HepG2 (cell line): Measurements from ENCODE around the gene LUC7L. TPM values are rescaled to one million over a fixed set of nuclear protein-coding genes. Genes with fewer than 3 reads are reported as not detected.

ENCODE experiments used
- AHR ChIP-seq: IDR thresholded peaks from 2 replicates; pipeline ENCODE4 v1.6.1; 2018; ENCODE audit warnings: missing genetic modification reagents, missing compliant biosample characterization
- ATAD3A ChIP-seq: sonication (generic); formaldehyde crosslinking; IDR thresholded peaks from 2 replicates; pipeline ENCODE4 v1.4.0; 2020; ENCODE audit warnings: missing genetic modification reagents
- CENPX ChIP-seq: sonication (generic); formaldehyde crosslinking; IDR thresholded peaks from 2 replicates; pipeline ENCODE4 v1.9.0; 2021; ENCODE audit warnings: mild to moderate bottlenecking, missing genetic modification reagents, moderate library complexity
- HMG20A ChIP-seq: IDR thresholded peaks from 2 replicates; pipeline ENCODE4 v1.6.1; 2016; ENCODE audit warnings: borderline replicate concordance
- MAFF ChIP-seq: IDR thresholded peaks from 2 replicates; pipeline ENCODE4 v1.6.1; 2011; ENCODE audit warnings: low read depth, low read length, improper control_type of control experiment
- NFATC3 ChIP-seq: sonication (generic); formaldehyde crosslinking; IDR thresholded peaks from 2 replicates; pipeline ENCODE4 v1.5.1; 2020; ENCODE audit warnings: mild to moderate bottlenecking, missing genetic modification reagents
- NFE2 ChIP-seq: sonication (generic); formaldehyde crosslinking; IDR thresholded peaks from 2 replicates; pipeline ENCODE4 v1.4.0; 2020; ENCODE audit warnings: missing genetic modification reagents
- NONO ChIP-seq, 2 experiments: fragments of 450-650 bp in 1 of 2; sonication (generic) in 1 of 2; formaldehyde crosslinking in 1 of 2; IDR thresholded peaks in 1 of 2; conservative IDR thresholded peaks in 1 of 2; 2 replicates each; pipeline versions ENCODE4 v1.6.1 to v1.8.0; 2017 to 2022; ENCODE audit warnings: mild to moderate bottlenecking in 1 of 2, missing genetic modification reagents in 1 of 2, moderate library complexity in 1 of 2
- NR2F1 ChIP-seq, 2 experiments: fragments of 450-650 bp in 1 of 2; formaldehyde crosslinking in 1 of 2; IDR thresholded peaks; 2 replicates each; pipeline versions ENCODE4 v1.5.0 to v1.6.1; 2016 to 2020; ENCODE audit warnings: mild to moderate bottlenecking in 1 of 2, missing compliant biosample characterization in 1 of 2, missing genetic modification reagents in 1 of 2, moderate library complexity in 1 of 2
- PAXIP1 ChIP-seq: sonication (generic); formaldehyde crosslinking; conservative IDR thresholded peaks from 2 replicates; pipeline ENCODE4 v1.4.0; 2020; ENCODE audit warnings: mild to moderate bottlenecking, missing genetic modification reagents, moderate library complexity
- PRMT3 ChIP-seq: sonication (generic); formaldehyde crosslinking; IDR thresholded peaks from 2 replicates; pipeline ENCODE4 v1.8.1; 2022; ENCODE audit warnings: low read depth, mild to moderate bottlenecking, moderate library complexity, missing genetic modification reagents, borderline replicate concordance
- SP2 ChIP-seq: sonication (generic); formaldehyde crosslinking; IDR thresholded peaks from 2 replicates; pipeline ENCODE4 v1.5.1; 2020; ENCODE audit warnings: mild to moderate bottlenecking, missing genetic modification reagents
- SP4 ChIP-seq: sonication (generic); formaldehyde crosslinking; IDR thresholded peaks from 2 replicates; pipeline ENCODE4 v1.8.1; 2023; ENCODE audit warnings: mild to moderate bottlenecking, missing genetic modification reagents
- ZFY ChIP-seq: sonication (generic); formaldehyde crosslinking; IDR thresholded peaks from 2 replicates; pipeline ENCODE4 v1.4.0; 2020; ENCODE audit warnings: missing genetic modification reagents
- ZNF124 ChIP-seq: sonication (generic); formaldehyde crosslinking; IDR thresholded peaks from 2 replicates; pipeline ENCODE4 v1.4.0; 2020; ENCODE audit warnings: missing genetic modification reagents
- ZNF205 ChIP-seq: IDR thresholded peaks from 2 replicates; pipeline ENCODE4 v1.6.1; 2018; ENCODE audit warnings: missing biosample characterization, missing genetic modification reagents
- ZNF572 ChIP-seq: sonication (generic); formaldehyde crosslinking; IDR thresholded peaks from 2 replicates; pipeline ENCODE4 v1.5.1; 2020; ENCODE audit warnings: mild to moderate bottlenecking, missing genetic modification reagents
- ZNF709 ChIP-seq: sonication (generic); formaldehyde crosslinking; IDR thresholded peaks from 2 replicates; pipeline ENCODE4 v1.5.0; 2020; ENCODE audit warnings: mild to moderate bottlenecking, missing genetic modification reagents
- ZNF773 ChIP-seq: sonication (generic); formaldehyde crosslinking; IDR thresholded peaks from 2 replicates; pipeline ENCODE4 v1.4.0; 2020; ENCODE audit warnings: missing genetic modification reagents, borderline replicate concordance
- ZSCAN29 ChIP-seq: sonication (generic); formaldehyde crosslinking; conservative IDR thresholded peaks from 2 replicates; pipeline ENCODE4 v1.4.0; 2020; ENCODE audit warnings: mild to moderate bottlenecking, missing genetic modification reagents
- polyA plus RNA-seq, 8 experiments: library from polyadenylated mRNA; depleted of rRNA in 3 of 8; stranded (reverse) in 7 of 8; unstranded in 1 of 8; fragments of >200 nt; fragmentation: Illumina TruSeq in 4 of 8; extraction: Trizol in 4 of 8; gene quantifications; 2 replicates each; pipeline versions ENCODE4 v1.2.1 to v1.2.3, GENCODE V29; 2011 to 2016; ENCODE audit warnings: low read depth in 4 of 8, missing spikeins in 1 of 8, mixed read lengths in 1 of 8; ENCODE audit not compliant: insufficient read depth in 1 of 8
- total RNA-seq, 5 experiments: library from RNA; depleted of rRNA; stranded (reverse); fragments of >200 nt; fragmentation: Illumina TruSeq; extraction: Trizol; gene quantifications; 2 replicates each; pipeline ENCODE4 v1.2.3, GENCODE V29; 2016; ENCODE audit warnings: low read depth in 1 of 5
- TF ChIP-seq, protein P1 (sequence below): IDR thresholded peaks from 2 replicates; pipeline ENCODE4 v1.6.1; 2016; ENCODE audit warnings: missing compliant biosample characterization, missing genetic modification reagents, borderline replicate concordance
- TF ChIP-seq, protein P2 (sequence below): sonication (generic); formaldehyde crosslinking; IDR thresholded peaks from 2 replicates; pipeline ENCODE4 v1.5.1; 2020; ENCODE audit warnings: missing genetic modification reagents, mild to moderate bottlenecking, borderline replicate concordance

Gene LUC7L
- total and polyA plus RNA-seq, 2 of the 13 experiments (the other 11 are each of a cell fraction or from before 2014, with no cell fraction given) = 48.7 to 56.9 TPM

DNA sequence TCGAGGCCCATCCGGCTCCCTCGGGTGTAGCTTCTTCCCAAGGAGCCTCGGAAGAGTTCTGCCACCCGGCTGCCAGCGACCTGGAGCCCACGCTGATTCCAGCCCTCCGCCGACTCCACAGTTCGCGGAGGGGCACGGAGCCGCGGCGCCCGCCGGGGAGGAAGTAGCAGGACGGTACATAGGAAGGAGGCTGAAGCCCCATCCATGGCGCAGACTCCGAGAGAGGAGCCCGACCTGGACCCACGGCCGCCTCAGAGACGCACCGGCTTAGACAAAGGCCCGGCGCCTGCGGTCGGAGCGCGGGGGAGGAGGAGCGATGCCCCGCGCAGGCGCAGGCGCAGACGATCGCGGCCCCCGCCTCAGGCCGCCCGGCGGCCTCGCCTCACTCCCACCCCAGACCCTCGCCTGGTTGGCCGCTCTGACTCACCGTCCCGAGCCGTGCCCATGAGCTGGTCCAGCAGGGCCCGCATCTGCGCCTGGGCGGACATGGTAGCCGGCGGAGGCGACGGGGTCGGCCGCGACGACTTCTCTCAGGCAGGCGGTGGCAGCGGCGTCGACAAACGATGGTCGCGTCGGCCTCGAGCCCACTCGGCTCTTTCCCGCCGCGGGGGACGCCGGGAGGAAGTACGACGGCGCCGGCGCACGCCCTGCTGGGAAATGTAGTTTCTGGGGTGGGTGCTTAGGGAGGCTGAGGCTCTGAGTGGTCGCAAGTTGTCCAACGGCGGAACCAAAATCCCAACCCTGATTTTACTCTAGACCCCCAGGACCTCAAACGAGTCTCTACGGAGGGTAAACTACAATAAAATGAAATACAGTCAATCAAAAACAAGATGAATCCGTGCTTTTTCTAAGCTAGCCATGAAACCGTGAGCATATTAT lies at the start of gene LUC7L (continued):
- TF ChIP-seq PAXIP1 (CRISPR knock-in tag) (0 out of 2 replicates have a peak, but pooled peaks have one; percentile 31), NR2F1 (CRISPR knock-in tag; IDR thresholded peaks at IDR 0.05) (no peak), ZNF124 (CRISPR knock-in tag) (peak; percentile 91), MAFF (no peak), ZSCAN29 (CRISPR knock-in tag) (0 out of 2 replicates have a peak, but pooled peaks have one; percentile 11), ZNF709 (CRISPR knock-in tag) (peak; percentile 94), NFATC3 (CRISPR knock-in tag) (peak; percentile 84), AHR (CRISPR knock-in tag) (peak; percentile 97; the same call in 1 of the 2 replicates), NFE2 (CRISPR knock-in tag) (no peak; the same call in 1 of the 2 replicates), ZFY (CRISPR knock-in tag) (peak; percentile 100), NONO (IDR thresholded peaks at IDR 0.05) (no peak), NONO (CRISPR knock-in tag; conservative IDR thresholded peaks at IDR 0.05) (peak; percentile 96), ATAD3A (CRISPR knock-in tag) (peak; percentile 89), ZNF572 (peak; percentile 87), SP4 (peak; percentile 89), PRMT3 (CRISPR knock-in tag) (peak; percentile 16; the same call in 1 of the 2 replicates), ZNF773 (CRISPR knock-in tag) (no peak; the same call in none of the 2 replicates), HMG20A (CRISPR knock-in tag) (no peak), ZNF205 (CRISPR knock-in tag) (peak; percentile 95), SP2 (peak; percentile 63; the same call in 1 of the 2 replicates), CENPX (no peak)
- TF ChIP-seq, protein P1, sequence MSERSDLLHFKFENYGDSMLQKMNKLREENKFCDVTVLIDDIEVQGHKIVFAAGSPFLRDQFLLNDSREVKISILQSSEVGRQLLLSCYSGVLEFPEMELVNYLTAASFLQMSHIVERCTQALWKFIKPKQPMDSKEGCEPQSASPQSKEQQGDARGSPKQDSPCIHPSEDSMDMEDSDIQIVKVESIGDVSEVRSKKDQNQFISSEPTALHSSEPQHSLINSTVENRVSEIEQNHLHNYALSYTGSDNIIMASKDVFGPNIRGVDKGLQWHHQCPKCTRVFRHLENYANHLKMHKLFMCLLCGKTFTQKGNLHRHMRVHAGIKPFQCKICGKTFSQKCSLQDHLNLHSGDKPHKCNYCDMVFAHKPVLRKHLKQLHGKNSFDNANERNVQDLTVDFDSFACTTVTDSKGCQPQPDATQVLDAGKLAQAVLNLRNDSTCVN (CRISPR knock-in tag) = peak; percentile 91; the same call in 1 of the 2 replicates
- TF ChIP-seq, protein P2, sequence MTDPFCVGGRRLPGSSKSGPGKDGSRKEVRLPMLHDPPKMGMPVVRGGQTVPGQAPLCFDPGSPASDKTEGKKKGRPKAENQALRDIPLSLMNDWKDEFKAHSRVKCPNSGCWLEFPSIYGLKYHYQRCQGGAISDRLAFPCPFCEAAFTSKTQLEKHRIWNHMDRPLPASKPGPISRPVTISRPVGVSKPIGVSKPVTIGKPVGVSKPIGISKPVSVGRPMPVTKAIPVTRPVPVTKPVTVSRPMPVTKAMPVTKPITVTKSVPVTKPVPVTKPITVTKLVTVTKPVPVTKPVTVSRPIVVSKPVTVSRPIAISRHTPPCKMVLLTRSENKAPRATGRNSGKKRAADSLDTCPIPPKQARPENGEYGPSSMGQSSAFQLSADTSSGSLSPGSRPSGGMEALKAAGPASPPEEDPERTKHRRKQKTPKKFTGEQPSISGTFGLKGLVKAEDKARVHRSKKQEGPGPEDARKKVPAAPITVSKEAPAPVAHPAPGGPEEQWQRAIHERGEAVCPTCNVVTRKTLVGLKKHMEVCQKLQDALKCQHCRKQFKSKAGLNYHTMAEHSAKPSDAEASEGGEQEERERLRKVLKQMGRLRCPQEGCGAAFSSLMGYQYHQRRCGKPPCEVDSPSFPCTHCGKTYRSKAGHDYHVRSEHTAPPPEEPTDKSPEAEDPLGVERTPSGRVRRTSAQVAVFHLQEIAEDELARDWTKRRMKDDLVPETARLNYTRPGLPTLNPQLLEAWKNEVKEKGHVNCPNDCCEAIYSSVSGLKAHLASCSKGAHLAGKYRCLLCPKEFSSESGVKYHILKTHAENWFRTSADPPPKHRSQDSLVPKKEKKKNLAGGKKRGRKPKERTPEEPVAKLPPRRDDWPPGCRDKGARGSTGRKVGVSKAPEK = 0 out of 2 replicates have a peak, but pooled peaks have one; percentile 63
